Stimulated activated CD4-positive, alpha-beta T cell treated with anti-CD3 and anti-CD28 coated beads, Interleukin-4, amount 100 ng/mL, for 4 hours (primary cell): ENCODE measurements around the gene ARRDC4.
A peak's percentile ranks its signal among the peaks of the same experiment; 100 is the strongest.

ENCODE experiments used
- DNase-seq, 2 experiments: peaks; one replicate each; pipeline ENCODE4 v3.0.0-alpha.2; 2020

Gene ARRDC4, protein sequence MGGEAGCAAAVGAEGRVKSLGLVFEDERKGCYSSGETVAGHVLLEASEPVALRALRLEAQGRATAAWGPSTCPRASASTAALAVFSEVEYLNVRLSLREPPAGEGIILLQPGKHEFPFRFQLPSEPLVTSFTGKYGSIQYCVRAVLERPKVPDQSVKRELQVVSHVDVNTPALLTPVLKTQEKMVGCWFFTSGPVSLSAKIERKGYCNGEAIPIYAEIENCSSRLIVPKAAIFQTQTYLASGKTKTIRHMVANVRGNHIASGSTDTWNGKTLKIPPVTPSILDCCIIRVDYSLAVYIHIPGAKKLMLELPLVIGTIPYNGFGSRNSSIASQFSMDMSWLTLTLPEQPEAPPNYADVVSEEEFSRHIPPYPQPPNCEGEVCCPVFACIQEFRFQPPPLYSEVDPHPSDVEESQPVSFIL

GRCh38 chr15:97960364-97961066, at the start of gene ARRDC4:
Gene ARRDC4, plus strand, starts transcription at chr15:97960703. Its CDS starts 159 bp downstream, at chr15:97960862.
- peak; percentile 95 to 100 for DNase-seq

- no peak for DNase-seq
Observed at GRCh38 chr15:97914711-97915110, 45.8 kb upstream of the ARRDC4 start.

GRCh38 chr15:97915261-97915660, 45.2 kb upstream of the ARRDC4 start:
- DNase-seq = no peak

GRCh38 chr15:97921296-97921865, 39.1 kb upstream of the ARRDC4 start:
- no peak for DNase-seq

GRCh38 chr15:97929456-97930229, 30.9 kb upstream of the ARRDC4 start:
- no peak for DNase-seq

DNA sequence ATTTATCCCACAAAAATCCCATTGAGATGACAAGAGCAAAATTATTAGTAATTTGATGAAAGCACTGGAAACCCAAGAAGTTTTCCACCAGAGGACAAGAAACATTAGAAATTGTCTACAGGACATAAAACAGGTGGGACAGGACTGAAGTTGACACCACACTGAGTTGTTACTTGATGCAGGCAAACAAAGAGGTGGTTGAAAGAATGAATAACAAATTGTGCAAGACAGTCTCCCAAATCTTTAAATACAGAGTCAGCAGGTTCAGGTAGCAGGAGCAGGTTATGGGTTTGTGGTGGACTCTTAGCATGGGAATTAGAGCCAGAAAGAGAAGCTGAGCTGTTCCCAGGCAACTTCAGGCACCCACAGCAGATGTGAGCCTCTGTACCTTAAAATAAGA, 30.3 kb upstream of the ARRDC4 start:
- DNase-seq = no peak

GRCh38 chr15:97931314-97931713, 29.2 kb upstream of the ARRDC4 start:
- DNase-seq = no peak

GRCh38 chr15:97933589-97933988, 26.9 kb upstream of the ARRDC4 start:
- no peak for DNase-seq

- no peak for DNase-seq
Observed at GRCh38 chr15:97940993-97941392, 19.5 kb upstream of the ARRDC4 start.

GRCh38 chr15:97941572-97941971, 18.9 kb upstream of the ARRDC4 start:
- no peak for DNase-seq

- DNase-seq = no peak
Observed at GRCh38 chr15:97944724-97945123, 15.8 kb upstream of the ARRDC4 start.

GRCh38 chr15:97947465-97948260, 12.8 kb upstream of the ARRDC4 start:
- no peak for DNase-seq

GRCh38 chr15:97953254-97953653, 7.2 kb upstream of the ARRDC4 start:
- DNase-seq = no peak

GRCh38 chr15:97953748-97954147, 6.8 kb upstream of the ARRDC4 start:
- no peak for DNase-seq

DNA sequence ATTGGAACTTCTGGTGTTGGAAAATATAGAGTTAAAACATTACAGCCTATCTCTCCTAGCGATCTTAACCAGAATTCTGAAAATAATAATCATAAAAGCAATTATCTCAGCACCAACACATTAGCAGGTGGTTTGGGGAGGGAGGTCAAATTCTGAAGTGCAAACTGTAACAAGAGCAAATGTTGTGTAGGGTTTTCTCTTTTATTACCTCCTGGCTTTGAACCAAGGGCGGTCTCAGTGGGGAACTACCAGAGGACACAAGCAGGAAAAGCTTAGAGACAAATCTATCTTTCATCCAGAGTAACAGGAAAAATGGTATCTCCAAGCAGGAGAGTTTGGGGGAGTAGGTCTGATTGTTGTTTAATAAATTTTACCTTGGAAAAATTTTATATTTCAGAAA, 5.5 kb upstream of the ARRDC4 start:
- DNase-seq = no peak

DNA sequence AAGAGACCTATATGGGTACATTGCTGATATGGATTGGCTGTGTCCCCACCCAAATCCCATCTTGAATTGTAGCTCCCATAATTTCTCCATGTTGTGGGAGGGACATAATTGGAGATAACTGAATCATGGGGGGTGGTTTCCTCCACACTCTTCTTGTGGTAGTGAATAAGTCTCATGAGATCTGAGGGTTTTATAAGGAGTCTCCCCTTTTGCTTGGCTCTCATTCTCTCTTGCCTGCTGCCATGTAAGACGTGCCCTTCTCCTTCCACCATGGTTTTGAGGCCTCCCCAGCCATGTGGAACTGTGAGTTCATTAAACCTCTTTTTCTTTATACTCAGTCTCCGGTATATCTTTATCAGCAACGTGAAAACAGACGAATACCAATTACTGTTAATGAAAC, 5.0 kb upstream of the ARRDC4 start:
- DNase-seq = no peak

- no peak for DNase-seq
Observed at GRCh38 chr15:97959724-97960363, 659 bp upstream of the ARRDC4 start.

DNA sequence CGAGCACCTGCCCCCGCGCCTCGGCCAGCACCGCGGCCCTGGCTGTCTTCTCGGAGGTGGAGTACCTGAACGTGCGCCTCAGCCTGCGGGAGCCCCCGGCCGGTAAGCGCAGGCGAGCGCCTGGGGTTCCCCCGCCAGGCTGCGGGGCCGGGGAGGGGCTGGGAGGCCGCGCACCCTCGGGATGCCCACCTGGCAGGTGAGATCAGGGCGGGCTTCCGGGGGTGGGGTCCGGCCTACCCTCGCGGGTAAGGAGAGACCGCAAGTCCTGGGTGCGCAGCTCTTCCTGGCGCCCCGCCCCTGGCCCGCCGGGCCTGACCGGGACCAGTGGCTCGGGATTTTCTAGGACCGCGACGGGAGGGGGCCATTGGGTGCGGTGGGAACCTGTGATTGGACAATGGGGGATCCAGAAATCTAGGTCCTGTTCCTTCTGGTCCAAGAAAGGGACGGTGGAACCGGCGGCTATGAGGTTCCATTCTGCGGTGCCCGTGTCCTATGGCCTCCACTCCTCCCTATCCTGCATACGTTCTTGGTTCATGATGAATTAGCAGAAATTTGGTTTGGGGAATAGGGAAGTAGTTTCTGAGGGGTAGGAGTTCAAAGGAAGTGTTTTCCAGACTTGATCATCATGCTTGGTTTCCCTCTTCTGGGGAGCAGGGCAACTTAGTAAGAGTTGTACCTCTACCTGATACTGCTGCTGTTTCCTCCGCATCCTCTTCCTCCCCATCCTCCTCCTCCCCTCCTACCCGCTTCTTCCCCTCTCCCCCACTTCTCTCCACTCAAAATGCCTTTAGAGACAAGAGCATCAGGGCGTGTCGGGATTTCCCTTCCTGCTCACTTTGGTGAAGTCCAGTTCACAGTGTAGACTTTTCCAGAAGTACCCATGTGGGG, 808 bp downstream of the ARRDC4 start:
- DNase-seq = peak; percentile 4 to 11

DNA sequence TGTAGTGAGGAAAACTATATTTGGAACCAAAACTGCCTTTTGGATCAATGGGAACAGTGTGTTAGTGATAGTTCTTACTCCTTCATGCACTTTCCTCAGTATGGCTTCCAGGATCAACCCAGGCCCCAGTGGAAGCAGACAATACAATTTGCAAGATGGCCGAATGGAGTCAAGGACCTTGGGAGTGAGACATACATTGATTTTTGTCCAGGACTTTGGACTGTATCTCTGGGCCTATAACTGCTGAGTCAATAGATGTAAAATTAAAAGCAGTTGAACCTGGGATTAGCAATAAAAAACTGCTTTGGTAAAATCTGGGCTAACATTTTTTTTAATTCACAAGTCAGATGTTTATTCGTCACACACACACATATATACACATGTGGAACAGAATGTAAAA, 1.8 kb downstream of the ARRDC4 start:
- no peak for DNase-seq

DNA sequence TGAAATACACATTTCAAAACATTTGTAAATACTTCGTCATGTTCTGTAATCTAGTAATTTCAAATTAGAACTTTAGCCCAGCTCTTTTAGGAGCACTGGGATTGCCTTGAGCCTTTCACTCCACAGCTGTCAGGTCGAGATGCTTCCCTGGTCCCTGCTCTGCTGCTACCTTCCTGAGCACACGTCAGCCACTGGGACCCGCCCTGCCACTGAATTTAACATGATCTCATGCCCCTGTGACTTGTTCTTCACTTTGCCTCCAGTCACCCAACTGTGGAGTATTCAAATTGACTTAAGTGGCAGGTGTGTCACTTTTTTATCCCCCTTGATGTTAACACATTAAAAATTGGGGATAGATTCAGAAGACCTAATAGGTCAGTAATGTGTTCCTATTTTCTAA, 3.3 kb downstream of the ARRDC4 start:
- DNase-seq = no peak

GRCh38 chr15:97966246-97966645, 5.7 kb downstream of the ARRDC4 start:
- DNase-seq = no peak
